Activated CD4-positive, alpha-beta T cell treated with anti-CD3 and anti-CD28 coated beads, Interleukin-2, amount 10 ng/mL, durations not matched to agents 7 days and 5 days (primary cell): ENCODE measurements around the gene MUC21. TPM values are rescaled to one million over a fixed set of nuclear protein-coding genes. Genes with fewer than 3 reads are reported as not detected.
"Not testable (repeated sequence)": the region's sequence is repeated elsewhere in the genome, so short reads cannot be mapped to it uniquely, and the experiment has no call there.

Experiments used
- CTCF ChIA-PET: fragments of 350-600 bp; sonication (Branson Sonifier 250); formaldehyde crosslinking; loops from one replicate; lab custom pipeline; 2021; ENCODE audit warnings: antibody characterized with exemption; lab: Charles Lee
- POLR2A ChIA-PET: fragments of 350-600 bp; sonication (Branson Sonifier 250); formaldehyde crosslinking; loops from one replicate; lab custom pipeline; 2021; ENCODE audit warnings: antibody characterized with exemption; lab: Charles Lee
- DNase-seq: peaks from one replicate; pipeline ENCODE4 v3.0.0-alpha.2; 2020
- H3K27ac Mint-ChIP-seq: one replicate; pipeline ENCODE4 v1.8.0; 2021; ENCODE audit warnings: mild to moderate bottlenecking, moderate library complexity, mixed read lengths
- H3K27me3 Mint-ChIP-seq: one replicate; pipeline ENCODE4 v1.8.0; 2021; ENCODE audit warnings: mixed read lengths
- H3K36me3 Mint-ChIP-seq: one replicate; pipeline ENCODE4 v1.8.0; 2021; ENCODE audit warnings: low read depth, mixed read lengths
- H3K4me1 Mint-ChIP-seq: one replicate; pipeline ENCODE4 v1.8.0; 2021; ENCODE audit warnings: mixed read lengths
- H3K4me3 Mint-ChIP-seq: one replicate; pipeline ENCODE4 v1.8.0; 2021; ENCODE audit warnings: mild to moderate bottlenecking, moderate library complexity, mixed read lengths
- H3K9me3 Mint-ChIP-seq: one replicate; pipeline ENCODE4 v1.8.0; 2021; ENCODE audit warnings: mixed read lengths
- total RNA-seq, 2 experiments: library from RNA; stranded (reverse); gene quantifications; one replicate each; pipeline ENCODE4 v1.2.3, GENCODE V29; 2021

Gene MUC21
- total RNA-seq, 2 experiments from 2014 or later = not detected

DNA sequence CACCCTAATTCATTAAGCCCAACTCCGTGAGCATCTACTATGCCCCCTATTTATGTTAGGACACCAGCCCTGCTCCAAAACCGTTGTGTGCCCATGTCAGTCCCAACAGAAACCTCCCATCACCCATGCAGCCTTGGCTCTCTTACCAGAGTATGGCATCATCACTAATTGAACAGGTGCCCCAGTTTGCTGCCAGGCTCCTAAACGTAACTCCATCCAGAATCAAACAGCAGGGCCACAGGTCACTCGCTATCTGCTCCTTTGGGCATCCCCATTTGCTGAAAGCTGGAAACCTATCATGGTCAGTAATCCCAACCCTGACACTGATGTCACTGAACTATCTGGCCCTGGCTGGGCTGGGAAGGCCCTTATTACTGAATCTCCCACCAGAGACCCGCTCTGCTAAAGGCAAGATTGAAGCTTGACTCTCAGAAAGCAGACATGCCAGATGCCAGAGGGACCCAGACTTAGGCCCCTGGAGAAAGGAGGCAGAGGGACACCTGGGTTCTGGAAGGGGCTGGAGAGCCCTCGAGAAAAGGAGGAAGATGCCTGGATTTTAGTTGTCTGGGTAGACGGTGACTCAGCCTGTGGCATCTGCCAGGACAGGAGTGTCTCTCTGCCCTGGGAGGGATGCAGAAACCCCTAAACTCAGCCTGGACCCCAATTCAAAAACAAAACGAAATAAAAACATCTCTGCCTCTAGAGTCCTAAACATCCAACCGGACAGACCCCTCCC is 28.7 kb upstream of the MUC21 start:
- no peak overlapping the region for H3K27ac Mint-ChIP-seq

DNA sequence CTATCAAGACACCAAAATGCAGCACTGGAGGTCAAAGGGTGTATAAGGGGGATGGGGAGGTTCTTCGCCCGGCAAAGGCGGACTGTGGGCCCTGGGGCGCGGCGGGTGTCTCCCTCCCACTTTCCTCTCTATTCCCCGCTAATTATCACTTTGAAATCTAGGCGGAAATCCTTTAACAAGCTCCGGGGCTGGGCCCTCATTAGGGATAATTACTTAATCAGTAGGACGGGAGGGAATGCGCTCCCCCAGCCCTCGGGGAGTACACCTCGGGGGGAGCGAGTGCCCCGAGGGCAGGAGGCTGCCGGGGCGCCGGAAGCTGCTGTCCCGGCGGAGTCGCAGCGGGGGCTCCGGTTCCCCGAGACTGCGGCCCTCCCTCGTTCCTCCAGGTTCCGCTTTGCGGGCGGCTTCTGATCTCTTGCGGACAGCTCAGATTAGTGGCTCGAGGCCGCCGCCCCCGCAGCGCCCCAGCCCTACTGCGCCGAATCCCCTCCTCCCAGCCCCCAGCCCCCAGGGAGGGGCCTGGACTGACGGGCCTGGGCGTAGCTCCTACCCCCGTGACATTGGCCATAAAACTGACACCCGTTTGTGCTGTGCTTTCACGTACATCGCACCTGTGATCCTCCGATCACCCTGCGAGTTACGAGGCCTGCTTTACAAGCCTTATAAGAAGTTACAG is 28.0 kb upstream of the MUC21 start:
- no peak overlapping the region for H3K27ac Mint-ChIP-seq

More for the DNA sequence above, 28.7 kb upstream of the MUC21 start:
- no peak for DNase-seq
- CTCF ChIA-PET = interaction anchor here (1.5 kb wide), 1 partner anchor 10 kb away, joined by 3 read pairs; no protein-coding TSS in a partner anchor
- POLR2A ChIA-PET = no interaction called here
- peaks cover 74% of the 10 kb centered on the region for H3K27me3 Mint-ChIP-seq
- no peaks in the 10 kb centered on the region for H3K36me3 Mint-ChIP-seq
- peaks cover 7% of the 10 kb centered on the region for H3K4me1 Mint-ChIP-seq
- no peaks in the 10 kb centered on the region for H3K9me3 Mint-ChIP-seq
- H3K4me3 Mint-ChIP-seq = peak overlapping the region; percentile 37

DNA sequence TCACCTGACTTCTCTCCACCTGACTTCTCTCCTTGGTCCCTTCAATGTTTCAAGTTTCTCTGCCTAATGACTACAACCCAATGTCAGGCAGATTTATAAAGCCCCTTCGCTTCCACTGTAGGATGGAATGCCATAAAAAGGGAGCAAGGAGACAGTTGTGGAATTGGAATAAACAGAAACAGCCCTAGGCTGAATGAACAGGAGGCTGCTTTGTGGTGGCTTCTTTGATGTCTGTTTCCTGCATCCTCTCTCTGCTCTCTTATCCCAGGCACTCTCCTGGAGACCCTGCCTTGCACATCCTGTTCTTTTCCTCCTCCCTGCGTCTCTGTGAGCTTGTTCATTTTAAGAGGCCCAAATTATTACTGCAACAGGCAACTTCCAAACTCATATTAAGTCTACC is 25.8 kb upstream of the MUC21 start:
- Mint-ChIP-seq H3K27me3 (peaks cover 63% of the 10 kb centered on the region), H3K4me1 (peaks cover 9% of the 10 kb centered on the region), H3K9me3 (no peaks in the 10 kb centered on the region), H3K4me3 (no peak overlapping the region), H3K36me3 (no peaks in the 10 kb centered on the region), H3K27ac (no peak overlapping the region)
- no peak for DNase-seq
- ChIA-PET CTCF (no interaction called here), POLR2A (no interaction called here)

More for the DNA sequence above, 28.0 kb upstream of the MUC21 start:
- ChIA-PET CTCF (interaction anchor here (0.7 to 1.5 kb wide), 5 partner anchors 10 to 72 kb away, joined by 3 read pairs; partner anchors contain the start of gene DDR1), POLR2A (no interaction called here)
- Mint-ChIP-seq H3K4me3 (peak overlapping the region; percentile 47), H3K36me3 (no peaks in the 10 kb centered on the region), H3K4me1 (peaks cover 7% of the 10 kb centered on the region), H3K9me3 (no peaks in the 10 kb centered on the region), H3K27me3 (peaks cover 74% of the 10 kb centered on the region)
- peak; percentile 52 for DNase-seq

DNA sequence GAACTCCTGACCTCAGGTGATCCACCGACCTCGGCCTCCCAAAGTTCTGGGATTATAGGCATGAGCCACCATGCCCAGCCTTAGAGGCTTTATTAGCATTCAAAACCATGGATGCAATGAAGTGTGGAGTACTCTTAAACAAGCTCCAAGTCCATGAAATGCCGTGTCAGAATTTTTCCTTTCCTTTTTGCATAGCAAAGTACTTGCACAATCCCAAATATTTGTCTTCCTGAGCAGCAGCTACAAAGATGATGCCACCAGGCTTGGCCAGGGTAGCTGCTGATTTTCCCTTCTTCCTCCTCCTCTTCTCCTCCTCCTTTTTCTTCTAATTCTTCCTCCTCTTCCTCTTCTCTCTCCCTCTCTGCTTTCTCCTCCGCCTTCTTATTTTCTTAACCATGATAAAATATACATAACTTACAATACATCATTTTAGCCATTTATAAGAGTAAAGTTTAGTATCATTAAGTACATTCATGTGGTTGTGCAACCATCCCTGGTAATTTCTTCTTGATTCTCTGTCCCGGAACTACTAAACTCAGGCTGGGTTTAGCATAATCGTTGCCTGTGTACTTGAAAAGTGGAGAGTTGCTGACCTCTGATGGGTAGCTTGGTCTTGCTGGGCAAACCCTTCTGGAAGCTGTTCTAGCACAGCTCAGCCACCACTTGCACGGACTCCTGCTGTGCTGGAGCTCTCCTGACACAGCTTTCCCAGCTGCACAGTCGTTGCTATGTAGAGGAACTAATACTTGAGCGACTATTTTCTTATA is 22.4 kb upstream of the MUC21 start:
- CTCF ChIA-PET = no interaction called here
- no peak for DNase-seq
- Mint-ChIP-seq H3K27me3 (peaks cover 53% of the 10 kb centered on the region), H3K9me3 (no peaks in the 10 kb centered on the region), H3K27ac (no peak overlapping the region), H3K36me3 (no peaks in the 10 kb centered on the region), H3K4me1 (peaks cover 21% of the 10 kb centered on the region), H3K4me3 (no peak overlapping the region)
- POLR2A ChIA-PET = no interaction called here

DNA sequence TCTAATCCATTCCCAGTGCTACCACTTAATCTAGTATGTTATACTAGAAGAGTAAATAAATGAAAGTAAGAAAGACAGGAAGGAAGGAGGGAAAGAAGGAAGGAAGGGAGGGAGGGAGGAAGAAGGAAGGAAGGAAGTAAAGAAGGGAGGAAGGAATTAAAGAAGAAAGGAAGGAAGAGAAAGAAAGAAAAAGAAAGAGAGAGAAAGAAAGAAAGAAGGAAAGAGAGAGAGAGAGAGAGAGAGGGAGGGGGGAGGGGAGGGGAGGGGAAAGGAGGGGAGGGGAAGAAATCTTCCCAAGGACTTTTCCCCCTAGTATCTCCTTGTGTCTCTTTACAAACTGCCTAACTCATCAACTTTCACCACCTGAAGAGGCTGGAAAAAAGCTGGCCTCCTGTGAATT is 20.8 kb upstream of the MUC21 start:
- peaks cover 21% of the 10 kb centered on the region for H3K4me1 Mint-ChIP-seq
- no peaks in the 10 kb centered on the region for H3K9me3 Mint-ChIP-seq
- H3K27ac Mint-ChIP-seq = no peak overlapping the region
- DNase-seq = no peak
- H3K4me3 Mint-ChIP-seq = no peak overlapping the region
- H3K36me3 Mint-ChIP-seq = no peaks in the 10 kb centered on the region
- CTCF ChIA-PET = no interaction called here
- peaks cover 42% of the 10 kb centered on the region for H3K27me3 Mint-ChIP-seq
- POLR2A ChIA-PET = no interaction called here

DNA sequence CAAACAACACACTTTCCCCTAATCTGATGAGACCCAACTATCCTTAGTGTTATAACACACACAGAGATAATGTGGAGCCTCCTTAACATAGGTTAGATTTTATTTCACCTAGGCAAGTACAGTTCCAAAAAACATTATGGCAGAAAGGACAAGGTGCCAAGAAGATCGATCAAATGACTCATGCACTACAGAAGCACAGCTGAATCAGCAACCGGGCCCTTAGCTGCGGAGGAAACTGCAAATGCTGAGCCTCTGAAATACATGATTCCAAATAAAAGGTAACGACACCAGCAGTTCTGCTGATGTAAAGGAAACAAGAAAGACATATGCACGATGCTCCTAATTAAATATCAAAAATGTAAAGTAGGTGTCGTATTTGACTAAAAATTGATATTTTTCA is 19.9 kb upstream of the MUC21 start:
- Mint-ChIP-seq H3K9me3 (no peaks in the 10 kb centered on the region), H3K4me3 (no peak overlapping the region), H3K4me1 (peaks cover 21% of the 10 kb centered on the region), H3K27me3 (peaks cover 35% of the 10 kb centered on the region), H3K36me3 (no peaks in the 10 kb centered on the region), H3K27ac (no peak overlapping the region)
- DNase-seq = no peak
- ChIA-PET CTCF (no interaction called here), POLR2A (interaction anchor here (0.5 kb wide), 1 partner anchor 98 kb away, joined by 3 read pairs; no protein-coding TSS in a partner anchor)

DNA sequence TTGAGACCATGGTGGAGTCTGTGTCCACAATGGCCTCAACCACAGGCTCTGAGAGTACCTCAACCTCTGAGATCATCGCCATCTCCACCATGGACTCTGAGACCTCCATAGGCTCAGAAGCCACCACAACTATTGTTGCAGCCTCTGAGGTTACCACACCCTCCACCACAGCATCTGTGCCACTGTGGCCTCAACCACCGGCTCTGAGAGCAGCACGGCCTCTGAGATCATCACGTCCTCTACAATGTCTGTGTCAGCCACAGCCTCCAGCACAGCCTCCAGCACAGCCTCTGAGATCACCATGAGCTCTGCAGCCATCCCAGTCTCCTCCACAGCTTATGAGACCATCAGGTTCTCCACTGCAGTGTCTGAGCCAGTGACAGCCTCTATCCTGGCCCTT is 19.4 kb upstream of the MUC21 start:
- Mint-ChIP-seq H3K4me1 (peaks cover 21% of the 10 kb centered on the region), H3K27ac (peak overlapping the region; percentile 16), H3K27me3 (peaks cover 33% of the 10 kb centered on the region), H3K36me3 (no peaks in the 10 kb centered on the region), H3K9me3 (no peaks in the 10 kb centered on the region), H3K4me3 (no peak overlapping the region)
- peak; percentile 41 for DNase-seq
- POLR2A ChIA-PET = interaction anchor here (0.5 kb wide), 1 partner anchor 98 kb away, joined by 3 read pairs; no protein-coding TSS in a partner anchor
- CTCF ChIA-PET = interaction anchor here (0.6 kb wide), 1 partner anchor 227 kb away, joined by 3 read pairs; no protein-coding TSS in a partner anchor

DNA sequence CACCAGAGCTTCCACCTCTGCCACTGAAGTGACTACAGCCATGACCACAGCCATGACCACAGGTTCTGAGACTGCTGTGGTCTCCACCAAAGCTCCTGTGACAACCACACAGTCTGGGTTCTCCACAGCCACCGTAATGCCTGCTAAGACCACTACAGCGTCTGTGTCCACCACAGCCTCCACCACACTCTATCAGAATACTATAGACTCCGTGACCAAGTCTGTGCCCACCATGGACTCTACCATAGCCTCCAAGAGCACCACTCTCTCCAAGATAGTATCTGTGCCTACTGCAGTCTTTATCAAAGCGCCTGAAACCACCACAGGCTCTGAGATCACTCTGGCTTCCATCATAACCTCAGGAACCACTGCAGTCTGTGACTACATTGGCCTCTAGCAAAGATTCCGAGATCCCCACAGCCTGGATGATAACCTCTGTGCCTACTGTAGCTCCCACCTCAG is 18.3 kb upstream of the MUC21 start:
- peaks cover 21% of the 10 kb centered on the region for H3K4me1 Mint-ChIP-seq
- DNase-seq = no peak
- POLR2A ChIA-PET = no interaction called here
- H3K4me3 Mint-ChIP-seq = no peak overlapping the region
- H3K27ac Mint-ChIP-seq = no peak overlapping the region
- peaks cover 26% of the 10 kb centered on the region for H3K27me3 Mint-ChIP-seq
- H3K9me3 Mint-ChIP-seq = no peaks in the 10 kb centered on the region
- H3K36me3 Mint-ChIP-seq = no peaks in the 10 kb centered on the region
- CTCF ChIA-PET = interaction anchor here (0.7 to 1.4 kb wide), 3 partner anchors 10 to 103 kb away, joined by 3 to 5 read pairs (median 3); no protein-coding TSS in a partner anchor

DNA sequence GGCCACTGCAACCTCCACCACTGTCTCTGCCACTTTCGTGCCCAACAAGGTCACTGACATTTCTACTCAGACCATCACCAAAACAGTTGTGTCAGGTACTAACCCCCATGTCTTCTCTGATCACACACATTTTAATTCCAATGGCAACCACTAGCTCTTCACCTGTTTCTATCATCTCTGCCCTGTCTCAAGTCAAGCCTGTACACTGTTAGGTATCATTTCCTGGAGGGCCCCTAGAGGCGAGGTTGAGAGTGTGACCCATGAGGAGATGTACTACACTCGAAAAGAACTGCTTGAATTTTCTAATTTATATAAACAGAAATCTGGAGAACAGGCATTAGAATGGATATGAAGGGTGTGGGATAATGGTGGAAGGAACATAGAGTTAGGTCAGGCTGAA is 17.4 kb upstream of the MUC21 start:
- H3K27ac Mint-ChIP-seq = no peak overlapping the region
- H3K4me3 Mint-ChIP-seq = no peak overlapping the region
- DNase-seq = no peak
- H3K9me3 Mint-ChIP-seq = no peaks in the 10 kb centered on the region
- peaks cover 22% of the 10 kb centered on the region for H3K27me3 Mint-ChIP-seq
- POLR2A ChIA-PET = no interaction called here
- CTCF ChIA-PET = interaction anchor here (0.6 kb wide), 1 partner anchor 321 kb away, joined by 3 read pairs; no protein-coding TSS in a partner anchor
- no peaks in the 10 kb centered on the region for H3K36me3 Mint-ChIP-seq
- peaks cover 21% of the 10 kb centered on the region for H3K4me1 Mint-ChIP-seq

DNA sequence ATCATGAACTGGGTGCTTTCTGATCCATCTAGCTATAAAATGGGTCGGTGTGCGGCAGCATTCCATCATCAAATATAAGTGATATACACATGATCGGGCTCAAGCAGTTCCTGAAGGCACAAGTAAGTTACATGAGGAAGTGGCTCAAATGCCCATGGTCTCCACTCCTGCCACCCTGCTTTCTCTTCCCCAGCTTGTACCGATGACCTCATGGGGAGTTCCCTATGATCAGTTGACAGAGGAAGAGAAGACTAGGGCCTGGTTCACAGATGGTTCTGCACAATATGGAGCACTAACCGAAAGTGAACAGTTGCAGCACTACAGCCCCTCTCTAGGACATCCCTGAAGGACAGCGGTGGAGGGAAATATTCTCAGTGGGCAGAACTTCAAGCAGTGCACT is 14.3 kb upstream of the MUC21 start:
- H3K4me1 Mint-ChIP-seq = peaks cover 12% of the 10 kb centered on the region
- CTCF ChIA-PET = interaction anchor here (0.6 to 0.8 kb wide), 2 partner anchors 38 to 46 kb away, joined by 3 read pairs; no protein-coding TSS in a partner anchor
- POLR2A ChIA-PET, H3K27ac Mint-ChIP-seq, DNase-seq, H3K4me3 Mint-ChIP-seq, H3K36me3 Mint-ChIP-seq, H3K9me3 Mint-ChIP-seq: not testable (repeated sequence)
- H3K27me3 Mint-ChIP-seq = peaks cover 16% of the 10 kb centered on the region

DNA sequence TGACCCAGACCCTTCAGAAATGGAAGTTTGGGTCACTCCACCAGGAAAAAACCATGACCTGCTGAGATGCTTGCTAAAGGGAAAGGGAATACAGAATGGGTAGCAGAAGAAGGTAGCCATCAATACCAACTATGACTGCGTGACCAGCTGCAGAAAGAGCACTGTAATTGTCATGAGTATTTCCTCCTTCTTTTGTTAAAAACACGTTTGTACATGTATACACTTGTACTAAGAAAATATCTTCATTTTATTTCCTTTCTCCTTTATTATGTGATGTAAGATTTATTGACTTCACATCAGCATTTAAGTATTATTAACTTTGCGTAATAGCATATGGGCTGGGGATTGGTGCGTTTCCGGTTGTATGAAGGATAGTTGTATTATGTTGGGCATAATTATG is 12.6 kb upstream of the MUC21 start:
- H3K4me1 Mint-ChIP-seq = no peaks in the 10 kb centered on the region
- CTCF ChIA-PET = no interaction called here
- POLR2A ChIA-PET = no interaction called here

DNA sequence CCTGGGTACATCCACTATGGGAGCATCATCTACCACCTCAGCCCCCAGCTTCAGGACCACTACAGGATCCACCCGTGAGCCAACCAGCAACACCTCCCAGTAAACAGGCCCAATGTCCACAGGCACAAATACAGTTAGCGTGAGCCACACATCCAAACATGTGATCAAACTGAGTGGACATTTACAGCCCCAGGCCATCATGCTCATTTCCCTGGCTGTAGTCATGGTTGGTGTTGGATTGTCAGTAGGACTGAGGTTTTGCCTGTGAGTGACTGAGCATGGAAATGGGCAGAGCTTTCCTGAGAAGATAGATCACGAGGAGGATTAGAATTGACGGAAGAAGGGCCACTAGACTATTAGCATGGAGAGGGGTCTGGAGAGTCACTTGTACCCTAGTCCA is 10.7 kb upstream of the MUC21 start:
- ChIA-PET CTCF (interaction anchor here (0.8 to 1.5 kb wide), 3 partner anchors 9 to 14 kb away, joined by 3 read pairs; no protein-coding TSS in a partner anchor), POLR2A (no interaction called here)
- DNase-seq = no peak
- H3K9me3 Mint-ChIP-seq = no peaks in the 10 kb centered on the region
- peaks cover 8% of the 10 kb centered on the region for H3K27me3 Mint-ChIP-seq
- H3K4me3 Mint-ChIP-seq = no peak overlapping the region
- no peaks in the 10 kb centered on the region for H3K36me3 Mint-ChIP-seq
- H3K4me1 Mint-ChIP-seq = no peaks in the 10 kb centered on the region
- H3K27ac Mint-ChIP-seq = no peak overlapping the region

More for the DNA sequence above, 12.6 kb upstream of the MUC21 start:
- Mint-ChIP-seq H3K9me3 (no peaks in the 10 kb centered on the region), H3K27ac (no peak overlapping the region), H3K36me3 (no peaks in the 10 kb centered on the region), H3K4me3 (no peak overlapping the region), H3K27me3 (peaks cover 10% of the 10 kb centered on the region)
- no peak for DNase-seq
